ENCODE measurements around the gene KCNT2.

- TF ChIP-seq YY1 (IDR thresholded peaks at IDR 0.05; ENCODE audit: insufficient read depth, insufficient read length) (no peak), ZNF274 (IDR thresholded peaks at IDR 0.05; ENCODE audit: low read depth, low read length) (no peak), SUZ12 (IDR thresholded peaks at IDR 0.05; ENCODE audit: extremely low read depth, insufficient read depth, insufficient read length) (no peak)
Measured at GRCh38 chr1:196317535-196318522, 290.4 kb downstream of the KCNT2 start.

All from NT2/D1 (cell line).